ENCODE results near the gene RPL41. TPM values are rescaled to one million over a fixed set of nuclear protein-coding genes. Genes with fewer than 3 reads are reported as not detected.

Gene RPL41
- total RNA-seq, 1 donor from 2014 or later: 2,099 TPM

GRCh38 chr12:56159482-56160192 lies 43.2 kb downstream of the RPL41 start:
- intact Hi-C loops (cut with DNase I): loop anchor here (2.0 to 5.0 kb wide), 2 partner anchors 29 to 42 kb away; partner anchors contain the start of genes RPL41, SMARCC2 and ZC3H10
- DNase-seq (ENCODE audit: missing footprints): no peak
- no peak for ATAC-seq

GRCh38 chr12:56160193-56160763 lies 43.8 kb downstream of the RPL41 start:
- DNase-seq (ENCODE audit: missing footprints): no peak
- ATAC-seq: no peak
- intact Hi-C loops (cut with DNase I): no loop called here

GRCh38 chr12:56160894-56161689 lies 44.7 kb downstream of the RPL41 start:
- DNase-seq (ENCODE audit: missing footprints): no peak
- intact Hi-C loops (cut with DNase I): no loop called here
- no peak for ATAC-seq

- intact Hi-C loops (cut with DNase I): no loop called here
- no peak for ATAC-seq
Observed at GRCh38 chr12:56161690-56162351, 45.4 kb downstream of the RPL41 start.

GRCh38 chr12:56162468-56163290 lies 46.2 kb downstream of the RPL41 start:
- intact Hi-C loops (cut with DNase I): no loop called here
- no peak for DNase-seq (ENCODE audit: missing footprints)
- ATAC-seq: no peak

More at GRCh38 chr12:56161690-56162351, 45.4 kb downstream of the RPL41 start:
- no peak for DNase-seq (ENCODE audit: missing footprints)

- ATAC-seq (no peak), DNase-seq (ENCODE audit: missing footprints) (no peak)
- intact Hi-C loops (cut with DNase I): no loop called here
Observed at GRCh38 chr12:56163533-56164344, 47.3 kb downstream of the RPL41 start.

- DNase-seq (ENCODE audit: missing footprints) (no peak), ATAC-seq (no peak)
- intact Hi-C loops (cut with DNase I): no loop called here
Observed at GRCh38 chr12:56164345-56164729, 47.9 kb downstream of the RPL41 start.

- peak; percentile 15 for ATAC-seq
- DNase-seq (ENCODE audit: missing footprints): no peak
- intact Hi-C loops (cut with DNase I): no loop called here
Observed at GRCh38 chr12:56165369-56165768, 48.9 kb downstream of the RPL41 start.

Other genes with a start within 250 kb of the RPL41 start
- gene PYM1, start 188.7 kb upstream of the RPL41 start, total RNA-seq: 19.1 TPM
- 8.1 TPM for gene DGKA, start 185.5 kb upstream of the RPL41 start, total RNA-seq
- gene PMEL, start 150.6 kb upstream of the RPL41 start, total RNA-seq: not detected
- gene CDK2, start 149.8 kb upstream of the RPL41 start, total RNA-seq: 11.6 TPM
- 113 TPM for gene RAB5B, start 142.6 kb upstream of the RPL41 start, total RNA-seq
- gene SUOX, start 119.4 kb upstream of the RPL41 start, total RNA-seq: 28.1 TPM
- gene IKZF4, start 95.6 kb upstream of the RPL41 start, total RNA-seq: 9.5 TPM
- 35.5 TPM for gene RPS26, start 74.7 kb upstream of the RPL41 start, total RNA-seq
- 2.8 TPM for gene ERBB3, start 36.5 kb upstream of the RPL41 start, total RNA-seq
- gene PA2G4, start 12.1 kb upstream of the RPL41 start, total RNA-seq: 69.7 TPM
- 7.3 TPM for gene ZC3H10, start 1.6 kb downstream of the RPL41 start, total RNA-seq
- 33.6 TPM for gene ESYT1, start 11.6 kb downstream of the RPL41 start, total RNA-seq
- gene MYL6B, start 36.0 kb downstream of the RPL41 start, total RNA-seq: 45.8 TPM
- gene MYL6, start 41.7 kb downstream of the RPL41 start, total RNA-seq: 673 TPM
- gene SMARCC2, start 72.8 kb downstream of the RPL41 start, total RNA-seq: 68.8 TPM
- gene RNF41, start 105.3 kb downstream of the RPL41 start, total RNA-seq: 53.8 TPM
- gene NABP2, start 107.7 kb downstream of the RPL41 start, total RNA-seq: 22.2 TPM
- gene SLC39A5, start 113.4 kb downstream of the RPL41 start, total RNA-seq: not detected
- 23.9 TPM for gene ANKRD52, start 141.8 kb downstream of the RPL41 start, total RNA-seq
- 130 TPM for gene COQ10A, start 150.3 kb downstream of the RPL41 start, total RNA-seq
- 799 TPM for gene CS, start 183.7 kb downstream of the RPL41 start, total RNA-seq
- gene CNPY2, start 199.4 kb downstream of the RPL41 start, total RNA-seq: 36.5 TPM
- 45.1 TPM for gene PAN2, start 217.4 kb downstream of the RPL41 start, total RNA-seq
- gene IL23A, start 222.3 kb downstream of the RPL41 start, total RNA-seq: not detected
- gene STAT2, start 243.5 kb downstream of the RPL41 start, total RNA-seq: 31.6 TPM
- gene APOF, start 246.2 kb downstream of the RPL41 start, total RNA-seq: not detected

Measured in Right ventricle myocardium inferior (tissue), 1 donor.